ENCODE measurements around the gene PDILT. TPM values are rescaled to one million over a fixed set of nuclear protein-coding genes. Genes with fewer than 3 reads are reported as not detected.

The PDILT gene
- total and polyA plus RNA-seq, 2 experiments from 2014 or later, result not detected

DNA sequence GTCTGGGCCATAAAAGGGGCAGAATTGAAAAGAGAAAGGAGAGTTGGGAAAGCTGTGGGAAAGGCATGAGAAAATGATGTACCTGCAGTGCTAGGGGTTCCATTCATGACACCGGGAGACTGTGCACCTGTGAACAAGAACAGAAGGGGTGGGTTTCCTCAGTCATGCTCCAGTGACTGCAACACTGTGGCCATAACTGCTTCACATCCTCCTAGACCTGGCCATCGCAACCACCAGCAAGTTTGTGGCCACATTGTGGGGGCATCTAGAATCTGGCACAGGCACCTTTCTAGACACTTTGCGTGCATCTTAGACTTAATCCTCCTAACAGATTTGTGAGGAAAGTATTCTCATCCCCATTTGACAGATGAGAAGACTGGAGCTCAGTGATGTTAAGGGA, 90.0 kb downstream of the PDILT start:
- Histone ChIP-seq H3K79me2 (replicated peaks; ENCODE audit: insufficient read depth) (no peaks in the 10 kb centered on the region), H3K4me3 (no peak overlapping the region), H3K36me3 (ENCODE audit: insufficient read depth) (no peaks in the 10 kb centered on the region), H3K27ac (ENCODE audit: low read depth) (no peak overlapping the region), H2AFZ (no peak overlapping the region), H3K4me1 (ENCODE audit: insufficient read depth) (no peaks in the 10 kb centered on the region), H4K20me1 (replicated peaks; ENCODE audit: insufficient read depth) (no peaks in the 10 kb centered on the region), H3F3A (replicated peaks; ENCODE audit: low read depth) (no peaks in the 10 kb centered on the region), H3K9me2 (ENCODE audit: insufficient read depth) (peaks cover 8% of the 10 kb centered on the region), H3K27me3 (ENCODE audit: insufficient read depth) (no peaks in the 10 kb centered on the region), H3K4me2 (no peak overlapping the region)
- no peak for DNase-seq (ENCODE audit: low spot score)
- ATAC-seq, result no peak
- TF ChIP-seq EZH2 (IDR thresholded peaks at IDR 0.05; ENCODE audit: low read depth, unreplicated experiment), result no peak
- TF ChIP-seq ZNF331 (CRISPR knock-in tag; IDR thresholded peaks at IDR 0.05; ENCODE audit: low read depth), result no peak
- TF ChIP-seq EZH2phosphoT487 (IDR thresholded peaks at IDR 0.05; ENCODE audit: unreplicated experiment), result no peak
- H3K9me3 Mint-ChIP-seq, result no peaks in the 10 kb centered on the region
- H3K27ac Mint-ChIP-seq, result no peak overlapping the region
- H3K27me3 Mint-ChIP-seq (ENCODE audit: insufficient read depth, low read depth, poor library complexity), result no peaks in the 10 kb centered on the region
- H3K4me3 Mint-ChIP-seq, result no peak overlapping the region
- no peaks in the 10 kb centered on the region for H3K36me3 Mint-ChIP-seq (ENCODE audit: low read depth)
- H3K4me1 Mint-ChIP-seq, result no peaks in the 10 kb centered on the region

DNA sequence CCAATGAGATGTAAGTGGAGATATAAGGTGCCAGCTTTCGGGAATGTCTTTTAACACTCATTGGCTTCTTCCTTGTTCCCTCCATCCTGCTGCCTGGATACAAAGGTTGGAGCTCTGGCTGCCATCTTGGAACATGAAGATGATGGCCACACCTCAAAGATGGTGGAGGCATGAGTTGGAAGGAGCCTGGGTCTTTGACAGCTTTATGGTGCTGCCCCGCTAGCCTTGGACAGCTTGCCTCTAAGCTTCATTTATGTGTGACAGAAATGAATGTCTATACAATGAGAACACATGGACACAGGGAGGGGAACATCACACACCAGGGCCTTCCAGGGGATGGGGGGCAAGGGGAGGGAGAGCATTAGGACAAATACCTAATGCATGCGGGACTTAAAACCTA, 90.8 kb downstream of the PDILT start:
- Histone ChIP-seq H3F3A (replicated peaks; ENCODE audit: low read depth) (no peaks in the 10 kb centered on the region), H3K36me3 (ENCODE audit: insufficient read depth) (no peaks in the 10 kb centered on the region), H3K79me2 (replicated peaks; ENCODE audit: insufficient read depth) (no peaks in the 10 kb centered on the region), H3K9me2 (ENCODE audit: insufficient read depth) (peaks cover 8% of the 10 kb centered on the region), H3K27me3 (ENCODE audit: insufficient read depth) (no peaks in the 10 kb centered on the region), H3K4me1 (ENCODE audit: insufficient read depth) (no peaks in the 10 kb centered on the region), H3K4me3 (no peak overlapping the region), H2AFZ (no peak overlapping the region), H3K27ac (ENCODE audit: low read depth) (no peak overlapping the region), H3K4me2 (no peak overlapping the region), H4K20me1 (replicated peaks; ENCODE audit: insufficient read depth) (no peaks in the 10 kb centered on the region)
- ATAC-seq (no peak), DNase-seq (ENCODE audit: low spot score) (no peak)
- Mint-ChIP-seq H3K4me1 (no peaks in the 10 kb centered on the region), H3K27ac (no peak overlapping the region), H3K27me3 (ENCODE audit: insufficient read depth, low read depth, poor library complexity) (no peaks in the 10 kb centered on the region), H3K36me3 (ENCODE audit: low read depth) (no peaks in the 10 kb centered on the region), H3K4me3 (no peak overlapping the region), H3K9me3 (no peaks in the 10 kb centered on the region)
- TF ChIP-seq, protein P1, sequence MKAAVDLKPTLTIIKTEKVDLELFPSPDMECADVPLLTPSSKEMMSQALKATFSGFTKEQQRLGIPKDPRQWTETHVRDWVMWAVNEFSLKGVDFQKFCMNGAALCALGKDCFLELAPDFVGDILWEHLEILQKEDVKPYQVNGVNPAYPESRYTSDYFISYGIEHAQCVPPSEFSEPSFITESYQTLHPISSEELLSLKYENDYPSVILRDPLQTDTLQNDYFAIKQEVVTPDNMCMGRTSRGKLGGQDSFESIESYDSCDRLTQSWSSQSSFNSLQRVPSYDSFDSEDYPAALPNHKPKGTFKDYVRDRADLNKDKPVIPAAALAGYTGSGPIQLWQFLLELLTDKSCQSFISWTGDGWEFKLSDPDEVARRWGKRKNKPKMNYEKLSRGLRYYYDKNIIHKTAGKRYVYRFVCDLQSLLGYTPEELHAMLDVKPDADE (IDR thresholded peaks at IDR 0.05), result no peak
- TF ChIP-seq STAT1 (IDR thresholded peaks at IDR 0.05; ENCODE audit: unreplicated experiment) (no peak), EZH2phosphoT487 (IDR thresholded peaks at IDR 0.05; ENCODE audit: unreplicated experiment) (no peak), ZNF331 (CRISPR knock-in tag; IDR thresholded peaks at IDR 0.05; ENCODE audit: low read depth) (no peak), EZH2 (IDR thresholded peaks at IDR 0.05; ENCODE audit: low read depth, unreplicated experiment) (no peak), JUNB (IDR thresholded peaks at IDR 0.05; ENCODE audit: unreplicated experiment) (no peak), ZNF114 (CRISPR knock-in tag; IDR thresholded peaks at IDR 0.05) (no peak), CREB1 (CRISPR knock-in tag; IDR thresholded peaks at IDR 0.05; ENCODE audit: low read depth) (no peak), POLR2AphosphoS5 (IDR thresholded peaks at IDR 0.05; ENCODE audit: low read depth) (no peak), NANOG (IDR thresholded peaks at IDR 0.05; ENCODE audit: borderline replicate concordance) (no peak), ZNF462 (CRISPR knock-in tag; IDR thresholded peaks at IDR 0.05) (no peak)
- TF ChIP-seq, protein P2, sequence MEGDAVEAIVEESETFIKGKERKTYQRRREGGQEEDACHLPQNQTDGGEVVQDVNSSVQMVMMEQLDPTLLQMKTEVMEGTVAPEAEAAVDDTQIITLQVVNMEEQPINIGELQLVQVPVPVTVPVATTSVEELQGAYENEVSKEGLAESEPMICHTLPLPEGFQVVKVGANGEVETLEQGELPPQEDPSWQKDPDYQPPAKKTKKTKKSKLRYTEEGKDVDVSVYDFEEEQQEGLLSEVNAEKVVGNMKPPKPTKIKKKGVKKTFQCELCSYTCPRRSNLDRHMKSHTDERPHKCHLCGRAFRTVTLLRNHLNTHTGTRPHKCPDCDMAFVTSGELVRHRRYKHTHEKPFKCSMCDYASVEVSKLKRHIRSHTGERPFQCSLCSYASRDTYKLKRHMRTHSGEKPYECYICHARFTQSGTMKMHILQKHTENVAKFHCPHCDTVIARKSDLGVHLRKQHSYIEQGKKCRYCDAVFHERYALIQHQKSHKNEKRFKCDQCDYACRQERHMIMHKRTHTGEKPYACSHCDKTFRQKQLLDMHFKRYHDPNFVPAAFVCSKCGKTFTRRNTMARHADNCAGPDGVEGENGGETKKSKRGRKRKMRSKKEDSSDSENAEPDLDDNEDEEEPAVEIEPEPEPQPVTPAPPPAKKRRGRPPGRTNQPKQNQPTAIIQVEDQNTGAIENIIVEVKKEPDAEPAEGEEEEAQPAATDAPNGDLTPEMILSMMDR (conservative IDR thresholded peaks at IDR 0.05; ENCODE audit: low read depth in 2 of 2), result no peak
